GM19240 (cell line): ENCODE measurements around the gene TPCN2.
"Not testable (repeated sequence)": the region's sequence is repeated elsewhere in the genome, so short reads cannot be mapped to it uniquely, and the experiment has no call there.

Experiments used
- DNase-seq: peaks from one replicate; pipeline ENCODE4 v3.0.0; 2011; ENCODE audit warnings: low spot score; ENCODE audit not compliant: insufficient read length

Gene TPCN2

DNA sequence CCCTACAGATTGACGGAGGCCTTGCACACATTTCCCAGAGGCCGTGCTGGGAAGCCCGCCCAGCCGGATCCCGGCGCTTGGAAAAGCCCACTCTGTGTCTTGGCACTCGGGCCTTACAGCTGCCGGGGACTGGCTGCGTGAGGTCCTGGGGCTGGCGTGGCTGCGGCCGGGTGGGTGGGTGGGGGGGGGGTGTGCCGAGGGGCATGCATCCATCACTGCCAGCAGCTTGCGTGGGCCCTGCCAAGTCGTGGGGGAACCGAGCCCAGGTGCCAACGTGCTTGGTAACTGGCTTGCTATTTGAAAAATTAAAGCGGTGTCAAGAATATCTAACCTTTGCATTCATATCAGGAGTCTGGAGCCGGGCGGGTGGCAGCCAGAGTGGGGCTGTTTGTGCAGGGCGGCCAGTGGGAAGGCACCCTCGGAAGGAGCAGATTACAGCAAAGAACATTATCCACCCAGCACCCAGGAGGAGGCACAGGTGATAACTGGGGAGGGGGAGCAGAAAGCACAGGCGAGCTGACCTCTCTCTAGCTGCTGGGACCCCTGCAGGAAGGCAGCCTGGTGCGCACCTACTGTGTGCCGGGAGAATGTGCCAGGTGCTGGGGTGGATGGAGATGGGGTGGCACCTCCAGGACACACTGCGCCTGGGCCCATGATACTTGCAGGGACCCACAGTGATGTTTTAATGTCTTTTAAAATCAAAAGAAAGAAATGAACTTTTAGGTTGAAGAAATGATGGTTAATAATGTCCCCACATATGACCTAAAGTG lies 78.5 kb downstream of the TPCN2 start:
- DNase-seq, result no peak

DNA sequence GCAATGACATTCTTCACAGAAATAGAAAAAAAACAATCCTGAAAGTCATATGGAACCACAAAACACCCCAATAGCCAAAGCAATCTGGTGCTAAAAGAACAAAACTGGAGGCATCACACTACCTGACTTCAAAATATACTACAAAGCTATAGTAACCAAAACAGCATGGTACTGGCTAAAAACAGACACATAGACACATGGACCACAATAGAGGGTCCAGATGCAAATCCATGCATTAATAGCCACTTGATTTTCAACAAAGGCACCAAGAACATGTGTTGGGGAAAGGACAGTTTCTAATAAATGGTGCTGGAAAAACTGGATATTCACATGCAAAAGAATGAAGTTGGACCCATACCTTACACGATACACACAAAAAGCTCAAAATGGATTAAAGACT lies 79.2 kb downstream of the TPCN2 start:
- DNase-seq, result no peak

DNA sequence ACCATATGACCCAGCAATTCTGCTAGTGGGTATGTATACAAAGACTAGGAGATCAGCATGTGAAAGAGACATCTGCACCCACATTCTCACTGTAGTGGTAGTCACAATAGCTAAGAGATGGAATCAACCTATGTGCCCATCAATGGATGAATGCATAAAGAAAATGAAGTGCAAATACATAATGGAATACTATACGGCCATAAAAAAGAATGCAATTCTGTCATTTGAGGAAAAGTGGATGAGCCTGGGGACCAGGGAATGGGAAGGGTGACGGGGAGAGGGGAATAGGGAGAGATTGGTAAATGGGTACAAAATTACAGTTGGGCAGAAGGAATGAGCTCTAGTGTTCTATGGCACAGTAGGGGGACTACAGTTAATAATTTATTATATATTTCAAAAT lies 80.3 kb downstream of the TPCN2 start:
- DNase-seq, result no peak

GRCh38 chr11:69129647-69130046 lies 80.9 kb downstream of the TPCN2 start:
- no peak for DNase-seq

DNA sequence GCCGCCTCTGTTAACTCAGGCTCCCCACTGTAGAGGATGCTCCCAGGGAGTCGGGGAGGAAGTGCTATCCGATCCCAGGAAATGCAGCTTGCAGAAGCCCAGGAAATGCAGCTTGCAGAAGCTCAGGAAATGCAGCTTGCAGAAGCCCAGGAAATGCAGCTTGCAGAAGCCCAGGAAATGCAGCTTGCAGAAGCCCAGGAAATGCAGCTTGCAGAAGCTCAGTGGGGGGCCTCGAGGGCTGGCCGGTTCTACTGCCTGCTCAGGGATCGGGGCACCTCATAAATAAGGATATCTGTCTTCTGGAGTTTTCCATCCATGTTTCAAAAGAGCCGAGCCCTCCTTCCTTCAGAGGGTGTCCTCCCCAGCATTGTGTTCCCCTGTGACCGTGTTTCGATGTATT lies 81.9 kb downstream of the TPCN2 start:
- no peak for DNase-seq

DNA sequence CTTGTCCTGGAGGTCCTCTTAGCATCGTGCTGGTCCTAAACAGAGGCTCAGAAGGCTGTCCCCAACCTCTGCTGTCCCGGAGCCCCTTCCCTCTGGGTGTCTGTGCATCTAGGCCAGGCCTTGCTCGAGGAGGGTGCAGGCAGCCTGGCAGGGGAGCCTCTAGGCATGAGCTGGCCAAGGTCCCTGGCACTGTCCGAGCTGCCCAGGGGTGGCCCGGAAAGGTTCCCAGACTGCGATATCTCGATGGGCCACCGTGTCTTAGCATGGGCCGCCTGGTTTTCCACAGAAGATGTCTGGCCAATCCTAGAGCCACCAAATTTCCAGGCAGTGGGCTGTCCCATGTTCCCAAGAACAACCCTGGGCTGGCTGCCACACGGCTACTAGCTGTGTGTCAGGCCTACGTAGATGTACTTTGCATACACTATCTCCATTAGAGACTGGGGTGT lies 82.4 kb downstream of the TPCN2 start:
- DNase-seq, result no peak

- DNase-seq, result no peak
Measured at GRCh38 chr11:69131644-69132300, 83.0 kb downstream of the TPCN2 start.

GRCh38 chr11:69132301-69132670 lies 83.6 kb downstream of the TPCN2 start:
- DNase-seq, result no peak

- no peak for DNase-seq
Measured at GRCh38 chr11:69133251-69133650, 84.5 kb downstream of the TPCN2 start.

GRCh38 chr11:69134182-69134581 lies 85.5 kb downstream of the TPCN2 start:
- not testable (repeated sequence) for DNase-seq

GRCh38 chr11:69134957-69135356 lies 86.2 kb downstream of the TPCN2 start:
- no peak for DNase-seq

GRCh38 chr11:69135420-69136363 lies 87.0 kb downstream of the TPCN2 start:
- DNase-seq, result no peak

GRCh38 chr11:69136471-69136870 lies 87.7 kb downstream of the TPCN2 start:
- no peak for DNase-seq

DNA sequence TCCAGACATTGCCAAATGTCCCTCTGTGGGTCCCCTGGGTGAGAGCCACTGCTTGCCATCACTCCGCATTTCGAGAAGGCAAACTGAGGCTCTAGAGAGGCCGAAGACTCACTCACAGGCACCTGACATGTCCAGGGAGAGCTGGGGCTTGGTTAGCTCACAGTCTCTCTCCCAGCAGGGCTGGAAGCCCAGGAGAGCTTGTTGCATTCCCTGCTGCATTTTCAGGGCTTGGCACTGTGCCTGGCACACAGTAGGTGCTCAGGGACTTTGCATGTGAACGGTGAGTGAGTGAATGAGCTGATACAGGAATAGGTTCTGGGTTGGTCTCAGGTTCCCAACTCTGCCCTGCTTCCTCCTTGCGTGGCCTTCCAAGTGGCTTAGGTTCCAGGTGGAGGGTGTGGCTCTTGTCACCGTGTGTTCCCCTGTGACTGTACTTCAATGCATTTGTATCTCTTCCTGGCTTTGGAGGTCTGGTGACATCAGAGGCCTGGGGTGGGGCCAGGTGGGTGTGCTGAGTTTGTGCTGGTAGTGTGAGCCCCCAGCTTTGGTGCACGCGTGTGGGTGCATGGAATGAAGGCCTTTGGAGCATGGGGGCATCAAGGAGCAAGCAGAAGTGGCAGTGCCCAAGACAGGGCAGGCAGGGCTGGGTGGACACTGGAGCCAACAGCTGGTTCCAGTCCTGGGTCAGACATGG lies 88.6 kb downstream of the TPCN2 start:
- no peak for DNase-seq

DNA sequence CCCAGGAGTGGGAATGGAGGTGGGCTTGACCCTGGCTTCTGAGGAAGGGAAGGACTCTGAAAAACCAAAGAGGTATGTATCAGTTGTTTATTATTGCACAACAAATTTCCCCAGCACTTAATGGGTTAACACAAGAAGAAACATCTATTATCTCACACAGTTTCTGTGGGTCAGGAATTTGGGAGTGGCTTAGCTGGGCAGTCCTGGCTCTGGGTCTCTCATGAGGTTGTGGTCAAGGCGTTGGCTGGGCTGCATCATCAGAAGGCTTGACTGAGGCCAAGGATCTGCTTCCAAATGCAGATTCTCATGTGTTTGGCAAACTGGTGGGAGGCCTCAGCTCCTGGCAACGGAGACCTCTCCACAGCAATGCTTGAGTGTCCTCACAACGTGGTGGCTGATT lies 89.5 kb downstream of the TPCN2 start:
- no peak for DNase-seq

DNA sequence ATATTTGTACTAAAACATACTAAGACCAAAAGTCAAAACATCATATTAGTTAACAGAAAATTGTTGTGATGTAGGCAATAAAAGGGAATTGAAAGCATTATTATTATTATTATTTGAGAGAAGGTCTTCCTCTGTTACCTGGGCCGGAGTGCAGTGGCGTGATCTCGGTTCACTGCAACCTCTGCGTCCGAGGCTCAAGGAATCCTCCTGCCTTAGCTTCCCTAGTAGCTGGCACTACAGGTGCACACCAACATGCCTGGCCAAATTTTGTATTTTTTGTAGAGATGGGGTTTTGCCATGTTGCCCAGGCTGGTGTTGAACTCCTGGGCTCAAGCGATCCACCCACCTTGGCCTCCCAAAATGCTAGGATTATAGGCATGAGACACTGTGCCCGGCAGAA lies 91.4 kb downstream of the TPCN2 start:
- DNase-seq, result not testable (repeated sequence)

GRCh38 chr11:69140635-69141034 lies 91.9 kb downstream of the TPCN2 start:
- no peak for DNase-seq

DNA sequence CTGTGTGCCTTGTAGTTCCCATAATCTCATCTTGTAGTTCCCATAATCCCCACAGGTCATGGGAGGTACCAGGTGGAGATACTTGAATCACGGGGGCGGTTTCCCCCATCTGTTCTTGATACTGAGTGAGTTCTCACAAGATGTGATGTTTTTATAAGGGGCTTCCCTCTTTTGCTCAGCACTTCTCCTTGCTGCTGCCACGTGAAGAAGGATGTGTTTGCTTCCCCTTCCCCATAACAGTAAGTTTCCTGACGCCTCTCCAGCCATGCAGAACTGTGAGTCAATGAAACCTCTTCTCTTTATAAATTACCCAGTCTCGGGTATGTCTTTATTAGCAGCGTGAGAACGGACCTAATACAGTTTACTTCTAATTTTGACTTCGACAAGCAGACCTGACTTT lies 93.0 kb downstream of the TPCN2 start:
- DNase-seq, result no peak

GRCh38 chr11:69142895-69143294 lies 94.2 kb downstream of the TPCN2 start:
- no peak for DNase-seq

DNA sequence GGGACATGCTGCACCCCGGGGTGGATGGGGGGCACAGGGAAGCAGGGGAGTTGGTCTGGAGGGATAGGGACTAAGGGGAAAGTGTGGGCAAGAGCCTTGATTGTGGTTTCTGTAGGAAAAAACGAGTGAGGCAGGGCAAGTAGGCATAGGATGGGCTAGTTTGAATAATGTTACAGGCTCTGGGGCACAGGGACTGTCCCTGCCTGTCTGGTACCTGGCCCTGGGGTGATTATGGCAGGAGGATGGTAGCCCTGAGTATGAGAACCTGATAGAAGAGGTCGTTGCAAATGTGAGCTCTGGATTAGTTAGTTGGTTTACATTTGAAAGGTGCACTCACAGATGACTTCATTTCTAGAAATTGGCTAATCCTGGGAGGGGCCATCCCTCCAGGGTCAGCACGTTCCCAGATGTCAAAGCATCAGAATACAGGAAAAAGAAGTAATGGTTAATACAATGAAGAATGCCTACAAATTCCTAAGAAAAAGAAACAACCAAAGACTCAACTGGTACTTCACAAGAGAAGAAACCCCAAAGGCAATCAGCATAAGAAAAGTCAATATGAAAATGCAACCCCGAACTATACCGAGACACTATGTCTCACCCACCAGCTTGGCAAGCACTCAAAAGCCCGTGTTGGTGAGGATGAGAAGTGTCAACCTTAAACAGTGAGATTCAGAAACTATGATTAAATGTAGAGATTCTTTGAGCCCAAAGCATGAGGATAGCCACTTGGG lies 95.8 kb downstream of the TPCN2 start:
- no peak for DNase-seq

DNA sequence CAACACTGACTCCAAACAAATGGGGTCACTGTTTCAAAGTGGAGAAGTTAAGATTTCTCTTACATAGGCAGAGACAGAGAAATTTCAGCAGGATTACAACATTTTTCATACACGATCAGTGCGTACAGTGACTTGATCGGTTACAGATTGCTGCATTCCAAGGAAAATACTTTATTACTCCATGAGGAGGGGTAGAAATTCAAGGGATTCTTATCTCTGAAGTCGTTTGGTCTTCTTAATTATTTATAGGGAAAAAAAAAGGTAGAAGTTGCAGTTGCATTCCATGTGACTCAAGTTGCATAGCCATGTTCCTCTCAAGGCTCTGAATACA lies 96.3 kb downstream of the TPCN2 start:
- no peak for DNase-seq
